HTR-8/SVneo (cell line): Measurements from ENCODE around the gene NIPAL1.

Experiments
- DNase-seq: peaks from one replicate; pipeline ENCODE4 v3.0.0; 2011; ENCODE audit warnings: low spot score, mixed read lengths; ENCODE audit not compliant: insufficient read length
- FAIRE-seq: peaks from 2 replicates; lab custom pipeline; 2011; peaks lifted over from hg19 to GRCh38; lab: Jason Lieb, UNC

NIPAL1 gene

GRCh38 chr4:48058617-48059530 is 42.3 kb downstream of the NIPAL1 start:
- DNase-seq, result no peak
- FAIRE-seq, result no peak

GRCh38 chr4:48064349-48064748 is 47.8 kb downstream of the NIPAL1 start:
- FAIRE-seq (no peak), DNase-seq (no peak)

- DNase-seq (no peak), FAIRE-seq (no peak)
These were observed 49.0 kb downstream of the NIPAL1 start for GRCh38 chr4:48065587-48066052.

GRCh38 chr4:48067536-48067935 is 51.0 kb downstream of the NIPAL1 start:
- FAIRE-seq (no peak), DNase-seq (no peak)

GRCh38 chr4:48068182-48068581 is 51.6 kb downstream of the NIPAL1 start:
- no peak for FAIRE-seq
- no peak for DNase-seq

- FAIRE-seq, result no peak
These were observed 52.5 kb downstream of the NIPAL1 start for GRCh38 chr4:48069026-48069425.

GRCh38 chr4:48071191-48071590 is 54.6 kb downstream of the NIPAL1 start:
- DNase-seq (no peak), FAIRE-seq (no peak)

More at GRCh38 chr4:48069026-48069425, 52.5 kb downstream of the NIPAL1 start:
- DNase-seq, result no peak

GRCh38 chr4:48073567-48074103 is 57.1 kb downstream of the NIPAL1 start:
- FAIRE-seq, result peak; percentile 13
- no peak for DNase-seq

GRCh38 chr4:48074657-48075056 is 58.1 kb downstream of the NIPAL1 start:
- DNase-seq, result no peak
- FAIRE-seq, result no peak

GRCh38 chr4:48078425-48078824 is 61.9 kb downstream of the NIPAL1 start:
- DNase-seq, result no peak
- FAIRE-seq, result no peak

- DNase-seq, result no peak
- FAIRE-seq, result no peak
These were observed 62.5 kb downstream of the NIPAL1 start for GRCh38 chr4:48078862-48079655.

- FAIRE-seq (no peak), DNase-seq (peak; percentile 17)
These were observed 63.4 kb downstream of the NIPAL1 start for GRCh38 chr4:48079972-48080391.

- DNase-seq (no peak), FAIRE-seq (no peak)
These were observed 64.6 kb downstream of the NIPAL1 start for GRCh38 chr4:48081196-48081595.

- FAIRE-seq, result no peak
- no peak for DNase-seq
These were observed 66.4 kb downstream of the NIPAL1 start for GRCh38 chr4:48082956-48083355.

GRCh38 chr4:48085821-48086589 is 69.4 kb downstream of the NIPAL1 start:
- DNase-seq, result no peak

More at GRCh38 chr4:48085821-48086589, 69.4 kb downstream of the NIPAL1 start:
- FAIRE-seq, result no peak
